Mesothelial cell of epicardium (in vitro differentiated cells): Measurements from ENCODE around the gene RILPL1. TPM values are rescaled to one million over a fixed set of nuclear protein-coding genes. Genes with fewer than 3 reads are reported as not detected.
A peak's percentile ranks its signal among the peaks of the same experiment; 100 is the strongest.
"Not testable (repeated sequence)": the region's sequence is repeated elsewhere in the genome, so short reads cannot be mapped to it uniquely, and the experiment has no call there.

ENCODE experiments used
- DNase-seq, 2 experiments: peaks; one replicate each; pipeline ENCODE4 v3.0.0; 2021; ENCODE audit warnings: low spot score in 2 of 2; ENCODE audit not compliant: unreplicated experiment in 2 of 2
- H3K27ac Mint-ChIP-seq: 2 replicates; pipeline ENCODE4 v1.8.0; 2021; ENCODE audit warnings: mixed read lengths
- H3K27me3 Mint-ChIP-seq: 2 replicates; pipeline ENCODE4 v1.8.0; 2021; ENCODE audit warnings: low read depth, mixed read lengths
- H3K36me3 Mint-ChIP-seq: 2 replicates; pipeline ENCODE4 v1.8.0; 2021; ENCODE audit warnings: mixed read lengths
- H3K4me1 Mint-ChIP-seq: 2 replicates; pipeline ENCODE4 v1.8.0; 2021; ENCODE audit warnings: mixed read lengths
- H3K4me3 Mint-ChIP-seq: 2 replicates; pipeline ENCODE4 v1.8.0; 2021; ENCODE audit warnings: mild to moderate bottlenecking, moderate library complexity, mixed read lengths
- H3K9me3 Mint-ChIP-seq: 2 replicates; pipeline ENCODE4 v1.8.0; 2021; ENCODE audit warnings: mixed read lengths
- CTCF ChIP-seq: fragments of 200-600 bp; sonication (generic); IDR thresholded peaks from one replicate; pipeline ENCODE4 v1.5.0; 2021; ENCODE audit warnings: antibody characterized with exemption; ENCODE audit not compliant: unreplicated experiment
- total RNA-seq: library from RNA; stranded (reverse); gene quantifications from 3 replicates; pipeline ENCODE4 v1.2.1, GENCODE V29; 2021

RILPL1 gene
- total RNA-seq = 40.9 to 49.5 TPM (median 45.4 TPM) in 3 replicates

- Mint-ChIP-seq H3K9me3 (no peaks in the 10 kb centered on the region), H3K36me3 (peaks cover 4% of the 10 kb centered on the region), H3K27ac (peak within 1 kb of the TSS; percentile 94), H3K4me1 (peaks cover 21% of the 10 kb centered on the region), H3K4me3 (peak within 1 kb of the TSS; percentile 82), H3K27me3 (no peaks in the 10 kb centered on the region)
- peak; percentile 63 to 83 for DNase-seq
- TF ChIP-seq CTCF = peak; percentile 19
Observed at GRCh38 chr12:123533672-123534643, at the start of gene RILPL1. Gene RILPL1, minus strand, starts transcription at chr12:123533719. Its CDS starts 237 bp downstream, at chr12:123533482.

- TF ChIP-seq CTCF = no peak
- DNase-seq = no peak
- H3K4me3 Mint-ChIP-seq = no peak overlapping the region
- H3K4me1 Mint-ChIP-seq = peaks cover 18% of the 10 kb centered on the region
- peaks cover 6% of the 10 kb centered on the region for H3K36me3 Mint-ChIP-seq
- no peak overlapping the region for H3K27ac Mint-ChIP-seq
- H3K27me3 Mint-ChIP-seq = no peaks in the 10 kb centered on the region
- H3K9me3 Mint-ChIP-seq = peaks cover 1% of the 10 kb centered on the region
Observed at GRCh38 chr12:123580772-123581171, 47.3 kb upstream of the RILPL1 start.

GRCh38 chr12:123578829-123579228 lies 45.3 kb upstream of the RILPL1 start:
- H3K27ac Mint-ChIP-seq, H3K4me3 Mint-ChIP-seq, H3K4me1 Mint-ChIP-seq, H3K36me3 Mint-ChIP-seq, H3K9me3 Mint-ChIP-seq, DNase-seq, H3K27me3 Mint-ChIP-seq: not testable (repeated sequence)

GRCh38 chr12:123578243-123578642 lies 44.7 kb upstream of the RILPL1 start:
- TF ChIP-seq CTCF = no peak
- DNase-seq = no peak
- Mint-ChIP-seq H3K4me3 (no peak overlapping the region), H3K4me1 (peaks cover 10% of the 10 kb centered on the region), H3K27me3 (no peaks in the 10 kb centered on the region), H3K27ac (no peak overlapping the region), H3K9me3 (peaks cover 4% of the 10 kb centered on the region), H3K36me3 (peaks cover 6% of the 10 kb centered on the region)

- no peaks in the 10 kb centered on the region for H3K4me1 Mint-ChIP-seq
- no peak for TF ChIP-seq CTCF
- no peak overlapping the region for H3K27ac Mint-ChIP-seq
- no peak for DNase-seq
- H3K27me3 Mint-ChIP-seq = no peaks in the 10 kb centered on the region
- peaks cover 4% of the 10 kb centered on the region for H3K9me3 Mint-ChIP-seq
- H3K36me3 Mint-ChIP-seq = peaks cover 6% of the 10 kb centered on the region
- H3K4me3 Mint-ChIP-seq = no peak overlapping the region
Observed at GRCh38 chr12:123576611-123577010, 43.1 kb upstream of the RILPL1 start.

- Mint-ChIP-seq H3K4me1 (peaks cover 4% of the 10 kb centered on the region), H3K9me3 (peaks cover 4% of the 10 kb centered on the region), H3K27me3 (no peaks in the 10 kb centered on the region), H3K4me3 (no peak overlapping the region), H3K36me3 (peaks cover 6% of the 10 kb centered on the region), H3K27ac (no peak overlapping the region)
- TF ChIP-seq CTCF = no peak
- no peak for DNase-seq
Observed at GRCh38 chr12:123573870-123574269, 40.4 kb upstream of the RILPL1 start.
